Esophagus squamous epithelium (tissue), 4 donors: ENCODE measurements around the gene TM9SF1.

Source experiments
- POLR2A ChIP-seq, 4 donors: fragments of 450-650 bp; IDR thresholded peaks; one replicate each; pipeline ENCODE4 v1.6.1; 2017; ENCODE audit warnings: antibody characterized with exemption in 4 of 4, mild to moderate bottlenecking in 4 of 4, moderate library complexity in 3 of 4
- TF ChIP-seq, protein P1 (sequence below), 6 experiments: fragments of 450-650 bp in 4 of 6; fragments of 200-600 bp in 2 of 6; sonication (generic) in 2 of 6; IDR thresholded peaks; one replicate each; pipeline ENCODE4 v1.5.1; 2016 to 2019; ENCODE audit warnings: antibody characterized with exemption in 6 of 6, mild to moderate bottlenecking in 4 of 6, moderate library complexity in 4 of 6

DNA sequence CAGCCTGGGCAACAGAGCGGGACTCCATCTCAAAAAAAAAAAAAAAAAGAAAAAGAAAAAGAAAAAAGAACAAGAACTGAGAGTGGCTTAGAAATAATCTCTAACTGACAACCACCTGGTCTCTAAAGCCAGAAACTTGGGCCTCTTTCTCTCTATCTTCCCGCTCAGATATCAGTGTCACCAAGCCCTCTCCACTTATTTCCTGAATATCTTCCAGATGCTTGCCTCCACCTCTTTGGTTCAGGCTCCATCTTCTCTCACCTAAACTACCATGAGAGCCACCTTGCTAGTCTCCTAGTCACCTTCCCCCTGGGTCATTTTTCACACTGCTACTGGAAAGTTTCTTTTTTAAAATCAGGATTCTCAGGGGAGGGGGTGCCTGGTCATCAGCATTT is 1.8 kb upstream of the TM9SF1 start:
- TF ChIP-seq, protein P1, sequence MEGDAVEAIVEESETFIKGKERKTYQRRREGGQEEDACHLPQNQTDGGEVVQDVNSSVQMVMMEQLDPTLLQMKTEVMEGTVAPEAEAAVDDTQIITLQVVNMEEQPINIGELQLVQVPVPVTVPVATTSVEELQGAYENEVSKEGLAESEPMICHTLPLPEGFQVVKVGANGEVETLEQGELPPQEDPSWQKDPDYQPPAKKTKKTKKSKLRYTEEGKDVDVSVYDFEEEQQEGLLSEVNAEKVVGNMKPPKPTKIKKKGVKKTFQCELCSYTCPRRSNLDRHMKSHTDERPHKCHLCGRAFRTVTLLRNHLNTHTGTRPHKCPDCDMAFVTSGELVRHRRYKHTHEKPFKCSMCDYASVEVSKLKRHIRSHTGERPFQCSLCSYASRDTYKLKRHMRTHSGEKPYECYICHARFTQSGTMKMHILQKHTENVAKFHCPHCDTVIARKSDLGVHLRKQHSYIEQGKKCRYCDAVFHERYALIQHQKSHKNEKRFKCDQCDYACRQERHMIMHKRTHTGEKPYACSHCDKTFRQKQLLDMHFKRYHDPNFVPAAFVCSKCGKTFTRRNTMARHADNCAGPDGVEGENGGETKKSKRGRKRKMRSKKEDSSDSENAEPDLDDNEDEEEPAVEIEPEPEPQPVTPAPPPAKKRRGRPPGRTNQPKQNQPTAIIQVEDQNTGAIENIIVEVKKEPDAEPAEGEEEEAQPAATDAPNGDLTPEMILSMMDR (IDR thresholded peaks at IDR 0.05), result no peak
- no peak for TF ChIP-seq POLR2A (IDR thresholded peaks at IDR 0.05)
